NCI-H1105 (cell line): ENCODE results near the gene BRSK1.

Experiments
- DNase-seq: peaks from one replicate; lab custom pipeline; 2025; lab: John Stamatoyannopoulos, UW

Gene BRSK1

GRCh38 chr19:55353356-55353802 is 69.6 kb downstream of the BRSK1 start:
- DNase-seq = no peak

GRCh38 chr19:55353803-55354697 is 70.3 kb downstream of the BRSK1 start:
- peak; percentile 44 for DNase-seq

DNA sequence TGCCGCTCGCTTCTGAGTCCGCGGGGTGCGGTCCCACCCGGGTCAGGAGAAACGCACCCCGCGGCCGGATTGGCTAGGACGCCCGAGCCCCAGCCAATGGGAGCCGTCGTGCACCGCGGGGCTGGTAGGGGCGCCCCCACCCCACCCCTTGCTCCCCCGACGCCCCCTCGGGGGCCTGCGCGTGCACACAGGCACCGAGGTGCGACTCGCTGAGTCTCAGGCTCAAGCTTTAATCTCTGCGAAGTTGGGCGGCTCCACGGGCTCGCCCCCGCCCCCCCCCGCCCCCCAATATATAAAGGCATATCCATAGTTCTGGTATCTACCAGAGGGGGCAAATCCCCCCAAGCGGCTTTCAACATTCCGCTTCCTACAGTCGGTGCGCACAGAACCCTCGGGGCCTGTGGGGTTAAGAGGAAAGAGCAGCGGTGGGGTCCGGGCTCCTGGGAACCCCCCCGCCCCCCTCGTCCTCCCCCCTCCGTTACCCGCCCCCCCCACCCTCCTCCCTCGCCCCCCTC is 71.0 kb downstream of the BRSK1 start, which contains the start of gene COX6B2:
COX6B2 (minus strand) TSS at position 22 of the 515 bp plus-strand sequence. CDS start 198 bp downstream, outside the sequence.
- DNase-seq = no peak

- no peak for DNase-seq
Observed at GRCh38 chr19:55355213-55355821, 71.5 kb downstream of the BRSK1 start.

DNA sequence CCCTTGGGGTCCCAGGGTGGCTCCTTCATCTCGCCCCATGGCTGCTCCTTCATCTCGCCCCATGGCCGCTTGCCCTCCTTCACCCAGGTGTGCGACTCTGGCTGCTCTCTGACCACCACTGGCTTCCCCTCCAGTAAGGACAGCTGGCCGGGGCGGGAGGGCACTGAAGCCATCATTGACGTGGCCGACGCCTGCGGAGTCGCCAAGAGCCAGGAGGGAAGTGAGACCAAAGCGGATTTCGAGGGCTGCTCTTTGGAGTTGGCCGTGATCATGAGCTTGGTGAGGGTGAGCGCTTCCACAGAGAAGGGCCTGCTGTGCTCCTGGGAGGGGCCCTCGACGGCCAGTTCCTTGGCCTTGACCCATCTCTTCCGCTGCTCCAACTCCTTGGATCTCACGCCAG is 74.7 kb downstream of the BRSK1 start:
- DNase-seq = no peak

DNA sequence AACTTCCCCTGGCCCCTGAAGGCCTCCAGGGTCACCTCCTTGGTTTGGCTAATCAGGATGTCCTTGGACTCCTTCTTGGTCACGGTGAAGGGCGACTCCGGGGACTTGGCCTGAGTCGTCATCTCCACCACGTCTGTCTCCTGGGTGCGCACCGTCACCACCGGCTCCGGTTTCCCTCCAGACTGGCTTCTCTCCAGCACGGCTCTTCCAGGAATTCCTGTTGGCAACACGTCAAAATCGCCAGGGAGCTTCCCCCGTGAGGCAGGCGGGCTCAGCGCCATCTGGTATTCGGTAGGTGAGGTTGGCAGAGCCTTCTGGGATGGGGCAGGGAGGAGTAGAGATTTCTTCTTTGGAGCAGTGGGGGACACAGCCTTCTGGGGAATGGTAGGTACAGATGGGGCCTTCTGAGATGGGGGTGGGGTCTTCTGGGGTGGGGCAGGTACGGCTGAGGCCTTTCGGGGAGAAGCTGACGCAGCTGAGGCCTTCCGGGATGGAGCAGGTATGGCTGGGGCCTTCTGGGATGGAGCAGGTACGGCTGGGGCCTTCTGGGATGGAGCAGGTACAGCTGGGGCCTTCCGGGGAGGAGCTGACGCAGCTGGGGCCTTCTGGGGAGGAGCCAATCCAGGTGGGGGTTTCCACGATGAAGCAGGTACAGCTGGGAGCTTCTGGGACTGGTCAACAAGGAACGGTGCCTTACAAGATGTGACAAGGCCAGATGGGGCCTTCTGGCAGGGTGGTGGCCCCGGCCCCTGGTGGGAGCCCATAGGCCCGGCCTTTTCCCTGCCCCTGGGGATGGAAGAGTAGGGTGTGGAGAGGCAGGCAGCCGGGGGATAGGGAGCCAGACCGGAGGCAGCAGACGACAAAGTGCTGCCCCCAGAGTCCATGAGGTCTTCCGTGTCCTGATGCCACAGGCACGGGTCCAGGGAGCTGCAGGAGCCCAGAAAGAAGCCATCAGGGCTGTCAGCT is 75.4 kb downstream of the BRSK1 start:
- DNase-seq = peak; percentile 51

GRCh38 chr19:55360902-55361301 is 77.1 kb downstream of the BRSK1 start:
- no peak for DNase-seq
